ENCODE measurements around the gene TAF13. TPM values are rescaled to one million over a fixed set of nuclear protein-coding genes. Genes with fewer than 3 reads are reported as not detected.
A peak's percentile ranks its signal among the peaks of the same experiment; 100 is the strongest.

The TAF13 gene
- total and polyA plus RNA-seq, 9 of the 15 experiments (the other 6 are each of a cell fraction or from before 2014, with no cell fraction given), result 14.9 to 77.2 (median 38.7) TPM

- TF ChIP-seq ZNF518B (CRISPR knock-in tag; IDR thresholded peaks at IDR 0.05), result no peak
- peak; percentile 88 for TF ChIP-seq ZBTB12 (CRISPR knock-in tag; IDR thresholded peaks at IDR 0.05)
- TF ChIP-seq HNRNPL (IDR thresholded peaks at IDR 0.05; ENCODE audit: low read depth, low read length), result no peak
- no peak; the same call in none of the 2 replicates for TF ChIP-seq ZNF263 (CRISPR knock-in tag; IDR thresholded peaks at IDR 0.05; ENCODE audit: borderline replicate concordance)
- peak; percentile 92 for TF ChIP-seq TAF9B (IDR thresholded peaks at IDR 0.05; ENCODE audit: partially characterized antibody)
- no peak for TF ChIP-seq ZNF12 (CRISPR knock-in tag; IDR thresholded peaks at IDR 0.05)
- no peak for TF ChIP-seq NCOA4 (IDR thresholded peaks at IDR 0.05; ENCODE audit: partially characterized antibody)
- TF ChIP-seq FOXP1 (CRISPR knock-in tag; IDR thresholded peaks at IDR 0.05), result no peak
- TF ChIP-seq CREM (IDR thresholded peaks at IDR 0.05; ENCODE audit: low read depth), result peak; percentile 98
- no peak for TF ChIP-seq SRSF3 (IDR thresholded peaks at IDR 0.05; ENCODE audit: insufficient read depth, low read length)
- TF ChIP-seq NFE2L1 (tag; IDR thresholded peaks at IDR 0.05; ENCODE audit: borderline replicate concordance, low read depth), result no peak
- TF ChIP-seq GTF2A2 (tag; IDR thresholded peaks at IDR 0.05), result no peak
- TF ChIP-seq ELF1 (tag; IDR thresholded peaks at IDR 0.05), result peak; percentile 85
- TF ChIP-seq FOXJ3 (CRISPR knock-in tag; IDR thresholded peaks at IDR 0.05), result no peak
- no peak for TF ChIP-seq ILF3 (IDR thresholded peaks at IDR 0.05; ENCODE audit: borderline replicate concordance)
- peak in 1 of 2 experiments; percentile 64; a peak in 1 of 4 replicates for TF ChIP-seq TRIM24 (IDR thresholded peaks at IDR 0.05)
- no peak; the same call in 1 of the 2 replicates for TF ChIP-seq ZFP1 (CRISPR knock-in tag; IDR thresholded peaks at IDR 0.05)
- no peak for TF ChIP-seq ZNF324 (CRISPR knock-in tag; IDR thresholded peaks at IDR 0.05)
- TF ChIP-seq ZEB2 (IDR thresholded peaks at IDR 0.05), result no peak
- no peak for TF ChIP-seq KAT8 (IDR thresholded peaks at IDR 0.05; ENCODE audit: low read depth)
Observed at GRCh38 chr1:109075531-109076490, at the start of gene TAF13 (continued).
